H1 (cell line): Measurements from ENCODE around the gene ULK1. TPM values are rescaled to one million over a fixed set of nuclear protein-coding genes. Genes with fewer than 3 reads are reported as not detected.
A peak's percentile ranks its signal among the peaks of the same experiment; 100 is the strongest.

Experiments
- CTCF ChIA-PET: fragments of 300-600 bp; sonication (Branson Sonifier 250); formaldehyde crosslinking; loops from one replicate; lab custom pipeline; 2021; ENCODE audit not compliant: partially characterized antibody; lab: Charles Lee
- POLR2A ChIA-PET: fragments of 300-600 bp; sonication (Branson Sonifier 250); formaldehyde crosslinking; loops from one replicate; lab custom pipeline; 2021; ENCODE audit warnings: inconsistent platforms; ENCODE audit not compliant: partially characterized antibody; lab: Charles Lee
- DNase-seq, 2 experiments: peaks; one replicate each; pipeline versions ENCODE4 v3.0.0 to v3.0.0-alpha.2; 2010 to 2022; ENCODE audit warnings: low spot score in 2 of 2, low read depth in 1 of 2, mixed read lengths in 1 of 2
- FAIRE-seq: peaks from 2 replicates; lab custom pipeline; 2011; peaks lifted over from hg19 to GRCh38; lab: Jason Lieb, UNC
- H2AFZ ChIP-seq: 2 replicates; pipeline ENCODE4 v1.8.1; 2012; ENCODE audit warnings: low read length, inconsistent platforms
- H2AK5ac ChIP-seq: 2 replicates; pipeline ENCODE4 v1.6.1; 2013; ENCODE audit warnings: low read depth, low read length
- H2BK120ac ChIP-seq: replicated peaks from 2 replicates; pipeline ENCODE3; 2013; ENCODE audit warnings: low read depth, low read length, inconsistent platforms
- H2BK12ac ChIP-seq: 2 replicates; pipeline ENCODE4 v1.6.1; 2013; ENCODE audit warnings: low read depth, low read length
- H2BK15ac ChIP-seq: 2 replicates; pipeline ENCODE4 v1.6.1; 2013; ENCODE audit warnings: low read length
- H2BK20ac ChIP-seq: 2 replicates; pipeline ENCODE4 v1.6.1; 2013; ENCODE audit warnings: low read length
- H2BK5ac ChIP-seq: 2 replicates; pipeline ENCODE4 v1.6.1; 2013; ENCODE audit warnings: low read depth, low read length
- H3K14ac ChIP-seq: 2 replicates; pipeline ENCODE4 v1.6.1; 2013; ENCODE audit warnings: inconsistent platforms; ENCODE audit not compliant: insufficient read length
- H3K18ac ChIP-seq: 2 replicates; pipeline ENCODE4 v1.6.1; 2013; ENCODE audit warnings: low read length; ENCODE audit errors: extremely low read depth
- H3K23ac ChIP-seq: 2 replicates; pipeline ENCODE4 v1.6.1; 2013; ENCODE audit warnings: inconsistent platforms; ENCODE audit not compliant: insufficient read length
- H3K23me2 ChIP-seq: 2 replicates; pipeline ENCODE4 v1.6.1; 2013; ENCODE audit warnings: low read depth, low read length
- H3K27ac ChIP-seq: 2 replicates; pipeline ENCODE4 v1.6.1; 2011; ENCODE audit warnings: low read depth, low read length, inconsistent platforms
- H3K27me3 ChIP-seq, 4 experiments: replicated peaks in 1 of 4; 1 replicate in 1 of 4; 2 replicates in 3 of 4; pipeline versions ENCODE4 v1.6.1 to v1.8.1; 2011 to 2013; ENCODE audit warnings: low read length in 3 of 4, mild to moderate bottlenecking in 3 of 4, inconsistent platforms in 2 of 4, mixed read lengths in 2 of 4, moderate library complexity in 1 of 4; ENCODE audit not compliant: control insufficient read depth in 3 of 4, insufficient read depth in 3 of 4; ENCODE audit errors: extremely low read depth in 1 of 4
- H3K36me3 ChIP-seq, 4 experiments: 2 replicates each; pipeline versions ENCODE4 v1.6.1 to v1.8.1; 2011 to 2013; ENCODE audit warnings: mild to moderate bottlenecking in 4 of 4, low read length in 3 of 4, moderate library complexity in 2 of 4, control low read depth in 1 of 4, inconsistent platforms in 1 of 4; ENCODE audit not compliant: insufficient read depth in 4 of 4, control insufficient read depth in 2 of 4
- H3K4ac ChIP-seq: replicated peaks from 2 replicates; pipeline ENCODE3; 2013; ENCODE audit warnings: low read length, low read depth, mixed read lengths, inconsistent platforms; ENCODE audit not compliant: insufficient read length
- H3K4me1 ChIP-seq, 4 experiments: replicated peaks in 1 of 4; 1 replicate in 1 of 4; 2 replicates in 3 of 4; pipeline versions ENCODE4 v1.6.1 to v1.8.1; 2011 to 2013; ENCODE audit warnings: low read length in 3 of 4, inconsistent platforms in 2 of 4, mixed read lengths in 1 of 4; ENCODE audit not compliant: insufficient read depth in 4 of 4, control insufficient read depth in 3 of 4
- H3K4me2 ChIP-seq, 2 experiments: 2 replicates each; pipeline versions ENCODE4 v1.6.1 to v1.8.1; 2011 to 2013; ENCODE audit warnings: low read depth in 2 of 2, low read length in 2 of 2, control low read depth in 1 of 2, inconsistent platforms in 1 of 2, mild to moderate bottlenecking in 1 of 2; ENCODE audit not compliant: insufficient read depth in 1 of 2
- H3K4me3 ChIP-seq, 4 experiments: fragments of 200-600, 300-600 bp in 1 of 4; sonication (generic), shearing (Covaris generic), sonication (Bioruptor Twin) in 1 of 4; 2 replicates each; pipeline versions ENCODE4 v1.5.1 to v1.8.1; 2011 to 2016; ENCODE audit warnings: low read length in 4 of 4, low read depth in 3 of 4, control low read depth in 2 of 4, inconsistent platforms in 2 of 4, mild to moderate bottlenecking in 2 of 4, mixed read lengths in 1 of 4, moderate library complexity in 1 of 4; ENCODE audit not compliant: insufficient read depth in 2 of 4; ENCODE audit errors: extremely low read depth in 1 of 4
- H3K56ac ChIP-seq: replicated peaks from 2 replicates; pipeline ENCODE3; 2013; ENCODE audit warnings: low read depth, mild to moderate bottlenecking, mixed read lengths, low read length, inconsistent platforms; ENCODE audit not compliant: insufficient read length
- H3K79me1 ChIP-seq: 2 replicates; pipeline ENCODE4 v1.6.1; 2013; ENCODE audit warnings: low read depth, low read length, control low read depth
- H3K79me2 ChIP-seq, 2 experiments: 2 replicates each; pipeline versions ENCODE4 v1.6.1 to v1.8.1; 2012 to 2013; ENCODE audit warnings: low read length in 2 of 2, mild to moderate bottlenecking in 2 of 2, inconsistent platforms in 1 of 2; ENCODE audit not compliant: insufficient read depth in 2 of 2, control insufficient read depth in 1 of 2
- H3K9ac ChIP-seq, 4 experiments: replicated peaks in 1 of 4; 1 replicate in 1 of 4; 2 replicates in 3 of 4; pipeline versions ENCODE4 v1.6.1 to v1.8.1; 2011 to 2013; ENCODE audit warnings: low read depth in 3 of 4, low read length in 3 of 4, control low read depth in 2 of 4, mild to moderate bottlenecking in 2 of 4, moderate library complexity in 2 of 4, inconsistent platforms in 1 of 4; ENCODE audit errors: extremely low read depth in 1 of 4
- H3K9me3 ChIP-seq, 2 experiments: 2 replicates each; pipeline versions ENCODE4 v1.6.1 to v1.8.1; 2012 to 2013; ENCODE audit warnings: mild to moderate bottlenecking in 2 of 2, moderate library complexity in 2 of 2, control low read depth in 1 of 2, inconsistent platforms in 1 of 2, low read depth in 1 of 2, low read length in 1 of 2, mixed read lengths in 1 of 2; ENCODE audit not compliant: insufficient read depth in 2 of 2
- H4K20me1 ChIP-seq, 2 experiments: replicated peaks in 1 of 2; 2 replicates each; pipeline versions ENCODE3 to v1.8.1; 2011 to 2013; ENCODE audit warnings: inconsistent platforms in 2 of 2, low read length in 2 of 2, mild to moderate bottlenecking in 1 of 2; ENCODE audit not compliant: insufficient read depth in 2 of 2, control insufficient read depth in 1 of 2
- H4K5ac ChIP-seq: 2 replicates; pipeline ENCODE4 v1.6.1; 2013; ENCODE audit warnings: low read length, low read depth, mixed read lengths, inconsistent platforms; ENCODE audit not compliant: insufficient read length
- H4K8ac ChIP-seq: 2 replicates; pipeline ENCODE4 v1.8.0; 2013; ENCODE audit warnings: mild to moderate bottlenecking, moderate library complexity, low read length, inconsistent platforms; ENCODE audit not compliant: insufficient read depth; ENCODE audit errors: extremely low read depth
- H4K91ac ChIP-seq: replicated peaks from 2 replicates; pipeline ENCODE3; 2013; ENCODE audit warnings: low read length, mixed read lengths, inconsistent platforms; ENCODE audit not compliant: insufficient read length
- E2F6 ChIP-seq: IDR thresholded peaks from 2 replicates; pipeline ENCODE4 v1.6.1; 2012; ENCODE audit warnings: inconsistent platforms
- EGR1 ChIP-seq: IDR thresholded peaks from 2 replicates; pipeline ENCODE4 v1.6.1; 2011; ENCODE audit warnings: low read depth, low read length, borderline replicate concordance
- EP300 ChIP-seq, 2 experiments: IDR thresholded peaks; 1 replicate in 1 of 2; 2 replicates in 1 of 2; pipeline ENCODE4 v1.6.1; 2011 to 2012; ENCODE audit warnings: low read depth in 2 of 2, low read length in 2 of 2, mild to moderate bottlenecking in 2 of 2, borderline replicate concordance in 1 of 2, inconsistent platforms in 1 of 2, moderate library complexity in 1 of 2
- JUN ChIP-seq: IDR thresholded peaks from 2 replicates; pipeline ENCODE4 v1.6.1; 2011; ENCODE audit warnings: low read depth, mild to moderate bottlenecking, improper control_type of control experiment, low read length
- NRF1 ChIP-seq: IDR thresholded peaks from 2 replicates; pipeline ENCODE4 v1.6.1; 2011; ENCODE audit warnings: mild to moderate bottlenecking, low read depth, low read length, improper control_type of control experiment
- PHF8 ChIP-seq: fragments of 200-600 bp; sonication (generic); conservative IDR thresholded peaks from 2 replicates; pipeline ENCODE4 v1.7.1; 2012; ENCODE audit warnings: low read depth, mild to moderate bottlenecking, inconsistent platforms, low read length, moderate library complexity
- SP4 ChIP-seq: IDR thresholded peaks from 2 replicates; pipeline ENCODE4 v1.6.1; 2012; ENCODE audit warnings: low read length, inconsistent platforms
- ZNF274 ChIP-seq: IDR thresholded peaks from 2 replicates; pipeline ENCODE4 v1.7.0; 2012; ENCODE audit warnings: low read length, borderline replicate concordance; ENCODE audit errors: extremely low read depth
- WGBS, 2 experiments: shearing (Covaris generic) in 1 of 2; methylation state at CpG; one replicate each; pipeline versions ENCODE4 v1.1.6 to v1.1.7; 2013 to 2015; ENCODE audit warnings: low lambda C conversion rate in 2 of 2, mixed read lengths in 2 of 2, inconsistent platforms in 1 of 2, low coverage in 1 of 2, missing lambda C conversion rate in 1 of 2; ENCODE audit not compliant: insufficient replicate concordance in 2 of 2, insufficient coverage in 1 of 2, insufficient read length in 1 of 2; ENCODE audit errors: extremely low coverage in 1 of 2, missing lambda C conversion rate in 1 of 2; 5-methylcytosine and 5-hydroxymethylcytosine counted together
- polyA plus RNA-seq, 7 experiments: library from polyadenylated mRNA; depleted of rRNA in 3 of 7; stranded (reverse) in 5 of 7; unstranded in 2 of 7; fragments of >200 nt in 5 of 7; fragments of 200-250 nt in 2 of 7; gene quantifications; 1 replicate in 5 of 7; 2 replicates in 1 of 7; 4 replicates in 1 of 7; pipeline versions ENCODE4 v1.2.1 to v1.2.3, GENCODE V29; 2011 to 2013; ENCODE audit warnings: missing spikeins in 2 of 7, mixed read lengths in 2 of 7
- total RNA-seq: library from RNA; stranded (reverse); fragmentation: NEBNext Ultra II Directional; extraction: Animal tissue kit (Norgen Biotek cat#: 25700); gene quantifications from 2 replicates; pipeline ENCODE4 v1.2.1, GENCODE V29; 2021
- TF ChIP-seq, protein P1 (sequence below): IDR thresholded peaks from 2 replicates; pipeline ENCODE4 v1.6.1; 2011; ENCODE audit warnings: low read length, improper control_type of control experiment

The ULK1 gene
- total and polyA plus RNA-seq, 2 of the 8 experiments (the other 6 are each of a cell fraction or from before 2014, with no cell fraction given) = 13.0 to 44.1 TPM

DNA sequence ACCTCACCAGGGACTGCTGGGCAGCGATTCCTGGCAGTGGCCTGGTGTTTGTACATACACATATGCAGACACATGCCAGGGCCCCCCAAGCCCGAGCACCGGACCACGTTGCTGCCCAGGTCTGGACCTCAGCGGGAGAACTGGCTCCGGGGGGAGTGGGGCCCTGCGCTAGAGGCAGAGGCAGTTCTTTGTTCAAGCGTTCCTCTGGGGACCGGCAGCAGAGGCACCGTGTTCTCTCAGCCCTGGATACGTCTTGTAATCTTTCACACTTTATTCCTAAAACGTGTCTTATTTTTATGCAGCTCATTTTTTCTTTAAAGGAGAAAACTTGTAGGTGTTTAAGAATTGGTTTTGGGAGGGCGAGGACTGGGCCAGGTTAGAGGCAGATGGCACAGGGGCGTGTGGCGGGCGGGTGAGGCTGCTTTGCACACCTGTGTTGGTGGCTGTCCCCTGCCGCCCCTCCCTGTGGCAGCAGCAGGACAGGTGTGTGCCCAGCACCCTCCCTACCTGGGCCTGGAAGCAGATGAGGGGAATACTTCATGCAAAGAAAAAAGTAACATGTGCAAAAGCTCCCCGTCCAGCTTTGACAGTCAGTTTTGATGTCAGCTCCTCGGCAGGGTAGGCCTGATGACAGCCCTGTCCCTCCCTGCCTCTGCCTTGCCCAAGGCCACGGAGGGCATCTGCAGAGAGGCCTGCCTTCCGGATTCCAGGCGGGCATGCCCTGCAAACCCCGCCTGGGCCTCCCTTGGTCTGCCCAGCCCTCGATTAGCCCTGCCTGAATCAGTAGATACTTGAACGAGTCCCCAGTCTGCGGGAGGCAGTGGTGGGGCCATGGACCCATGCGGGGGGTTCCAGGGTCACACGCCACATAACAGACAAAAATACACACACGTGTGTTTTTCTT is 27.7 kb downstream of the ULK1 start:
- H2AFZ ChIP-seq = no peak overlapping the region
- no peak overlapping the region for H2BK15ac ChIP-seq
- no peaks in the 10 kb centered on the region for H3K9me3 ChIP-seq
- no peak overlapping the region for H3K4me3 ChIP-seq
- no peak overlapping the region for H3K27ac ChIP-seq
- H2BK20ac ChIP-seq = no peak overlapping the region
- H3K79me2 ChIP-seq = no peaks in the 10 kb centered on the region
- H3K9ac ChIP-seq = no peak overlapping the region
- H4K5ac ChIP-seq = no peak overlapping the region
- H3K14ac ChIP-seq = no peak overlapping the region
- ChIA-PET POLR2A (interaction anchor here (1.0 to 4.8 kb wide), 4 partner anchors 6 to 23 kb away, joined by 3 to 33 read pairs (median 16); partner anchors contain the start of gene PUS1), CTCF (interaction anchor here (1.0 kb wide), 1 partner anchor 790 kb away, joined by 3 read pairs; no protein-coding TSS in a partner anchor)
- H3K79me1 ChIP-seq = no peaks in the 10 kb centered on the region
- H4K8ac ChIP-seq = peak overlapping the region; percentile 35; the same call in 1 of the 2 replicates
- 88% methylated on average over 29 of the region's 29 CpGs; no CpG with 5 or more reads in 1 of the 2 experiments for WGBS, 2 experiments
- no peak overlapping the region for H3K56ac ChIP-seq
- no peak overlapping the region for H3K18ac ChIP-seq
- H3K4me1 ChIP-seq = no peaks in the 10 kb centered on the region
- H4K91ac ChIP-seq = no peak overlapping the region
- no peaks in the 10 kb centered on the region for H3K27me3 ChIP-seq
- H2AK5ac ChIP-seq = no peak overlapping the region
- DNase-seq = no peak
- H2BK120ac ChIP-seq = no peak overlapping the region
- no peak overlapping the region for H3K4ac ChIP-seq
- H3K4me2 ChIP-seq = no peak overlapping the region
- H3K36me3 ChIP-seq = peaks cover 4 to 27% (median 10%) of the 10 kb centered on the region in 4 experiments; a peak in 6 of 8 replicates
- no peak overlapping the region for H3K23ac ChIP-seq
- H4K20me1 ChIP-seq = peaks cover 0 to 11% of the 10 kb centered on the region in 2 experiments
- H3K23me2 ChIP-seq = peaks cover 4% of the 10 kb centered on the region; the same call in 1 of the 2 replicates
- H2BK12ac ChIP-seq = no peak overlapping the region
- H2BK5ac ChIP-seq = no peak overlapping the region; the same call in 1 of the 2 replicates
- no peak for FAIRE-seq
- TF ChIP-seq JUN = no peak
- no peak for TF ChIP-seq E2F6
- TF ChIP-seq EGR1 = no peak
- no peak for TF ChIP-seq EP300 (IDR thresholded peaks at IDR 0.05; ENCODE audit: borderline replicate concordance in 1 of 2, low read depth in 2 of 2, low read length in 2 of 2)
- TF ChIP-seq SP4 = no peak
- no peak for TF ChIP-seq NRF1
- TF ChIP-seq ZNF274 = no peak
- no peak for TF ChIP-seq PHF8
- TF ChIP-seq, protein P1, sequence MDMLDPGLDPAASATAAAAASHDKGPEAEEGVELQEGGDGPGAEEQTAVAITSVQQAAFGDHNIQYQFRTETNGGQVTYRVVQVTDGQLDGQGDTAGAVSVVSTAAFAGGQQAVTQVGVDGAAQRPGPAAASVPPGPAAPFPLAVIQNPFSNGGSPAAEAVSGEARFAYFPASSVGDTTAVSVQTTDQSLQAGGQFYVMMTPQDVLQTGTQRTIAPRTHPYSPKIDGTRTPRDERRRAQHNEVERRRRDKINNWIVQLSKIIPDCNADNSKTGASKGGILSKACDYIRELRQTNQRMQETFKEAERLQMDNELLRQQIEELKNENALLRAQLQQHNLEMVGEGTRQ = no peak
